HG03159 (cell line): ENCODE measurements around the gene CTDSPL.
A peak's percentile ranks its signal among the peaks of the same experiment; 100 is the strongest.

Experiments used
- ATAC-seq: cut with Tn5 transposase; IDR thresholded peaks from one replicate; pipeline ENCODE4 v1.9.1; 2021; ENCODE audit warnings: mild to moderate bottlenecking, moderate library complexity; ENCODE audit not compliant: unreplicated experiment

Gene CTDSPL

GRCh38 chr3:37996785-37997301 is 135.2 kb downstream of the CTDSPL start:
- ATAC-seq: peak; percentile 57

GRCh38 chr3:37997342-37997741 is 135.7 kb downstream of the CTDSPL start:
- no peak for ATAC-seq

GRCh38 chr3:37997791-37998370 is 136.2 kb downstream of the CTDSPL start:
- no peak for ATAC-seq

- ATAC-seq: no peak
These were observed 138.2 kb downstream of the CTDSPL start for GRCh38 chr3:37999836-38000235.

- no peak for ATAC-seq
These were observed 138.7 kb downstream of the CTDSPL start for GRCh38 chr3:38000242-38000916.

GRCh38 chr3:38000965-38001455 is 139.3 kb downstream of the CTDSPL start:
- ATAC-seq: no peak

- ATAC-seq: no peak
These were observed 139.9 kb downstream of the CTDSPL start for GRCh38 chr3:38001456-38002081.

GRCh38 chr3:38002291-38002876 is 140.7 kb downstream of the CTDSPL start:
- no peak for ATAC-seq

GRCh38 chr3:38002940-38003339 is 141.3 kb downstream of the CTDSPL start:
- no peak for ATAC-seq

GRCh38 chr3:38003371-38003816 is 141.7 kb downstream of the CTDSPL start:
- no peak for ATAC-seq

- no peak for ATAC-seq
These were observed 142.2 kb downstream of the CTDSPL start for GRCh38 chr3:38003817-38004414.

GRCh38 chr3:38004415-38005075 is 142.9 kb downstream of the CTDSPL start:
- ATAC-seq: no peak

- no peak for ATAC-seq
These were observed 143.7 kb downstream of the CTDSPL start for GRCh38 chr3:38005076-38006020.

- ATAC-seq: no peak
These were observed 144.4 kb downstream of the CTDSPL start for GRCh38 chr3:38006031-38006430.

GRCh38 chr3:38006445-38006995 is 144.8 kb downstream of the CTDSPL start:
- ATAC-seq: no peak

GRCh38 chr3:38007754-38008090 is 146.0 kb downstream of the CTDSPL start:
- ATAC-seq: no peak

- no peak for ATAC-seq
These were observed 146.6 kb downstream of the CTDSPL start for GRCh38 chr3:38008191-38008701.

GRCh38 chr3:38008971-38009580 is 147.4 kb downstream of the CTDSPL start:
- ATAC-seq: no peak
